Mononuclear cell (primary cell): ENCODE results near the gene PAIP2. TPM values are rescaled to one million over a fixed set of nuclear protein-coding genes. Genes with fewer than 3 reads are reported as not detected.
A peak's percentile ranks its signal among the peaks of the same experiment; 100 is the strongest.

Experiments used
- H3K27me3 ChIP-seq: 2 replicates; pipeline ENCODE4 v1.6.0; 2011; ENCODE audit warnings: low read length, control low read depth; ENCODE audit not compliant: insufficient read depth
- H3K4me1 ChIP-seq: 2 replicates; pipeline ENCODE4 v1.5.1; 2011; ENCODE audit warnings: mild to moderate bottlenecking, low read length, control low read depth; ENCODE audit not compliant: insufficient read depth
- H3K4me3 ChIP-seq: 2 replicates; pipeline ENCODE4 v1.5.1; 2011; ENCODE audit warnings: mild to moderate bottlenecking, low read length, moderate library complexity
- H3K9me3 ChIP-seq: 2 replicates; pipeline ENCODE4 v1.5.1; 2011; ENCODE audit warnings: low read depth, mild to moderate bottlenecking, control low read depth, low read length
- total RNA-seq: library from RNA; depleted of rRNA; stranded (reverse); fragments of >200 nt; gene quantifications from one replicate; pipeline ENCODE4 v1.2.3, GENCODE V29; 2012

Gene PAIP2
- total RNA-seq, result 129 TPM

- Histone ChIP-seq H3K27me3 (no peaks in the 10 kb centered on the region), H3K4me3 (peak within 1 kb of the TSS; percentile 97), H3K9me3 (no peaks in the 10 kb centered on the region), H3K4me1 (peaks cover 43% of the 10 kb centered on the region)
These were observed at the start of gene PAIP2 for GRCh38 chr5:139341689-139342422. Gene PAIP2 (plus strand): TSS chr5:139341854. CDS start chr5:139363785, 21,931 bp downstream.

GRCh38 chr5:139293202-139293506 is 48.5 kb upstream of the PAIP2 start:
- Histone ChIP-seq H3K4me3 (peak overlapping the region; percentile 87), H3K4me1 (peaks cover 30% of the 10 kb centered on the region), H3K27me3 (no peaks in the 10 kb centered on the region), H3K9me3 (no peaks in the 10 kb centered on the region)

GRCh38 chr5:139293507-139294373 is 47.9 kb upstream of the PAIP2 start, which contains the start of gene MATR3:
Gene MATR3 (plus strand): TSS chr5:139293740. CDS start chr5:139307416, 13,676 bp downstream.
- Histone ChIP-seq H3K4me1 (peaks cover 35% of the 10 kb centered on the region), H3K27me3 (no peaks in the 10 kb centered on the region), H3K9me3 (no peaks in the 10 kb centered on the region), H3K4me3 (peak within 1 kb of the TSS; percentile 87)

- H3K4me3 ChIP-seq, result peak overlapping the region; percentile 87
- H3K27me3 ChIP-seq, result no peaks in the 10 kb centered on the region
- H3K9me3 ChIP-seq, result no peaks in the 10 kb centered on the region
- peaks cover 41% of the 10 kb centered on the region for H3K4me1 ChIP-seq
These were observed 47.1 kb upstream of the PAIP2 start for GRCh38 chr5:139294374-139295165.

GRCh38 chr5:139295346-139296057 is 46.2 kb upstream of the PAIP2 start:
- Histone ChIP-seq H3K27me3 (no peaks in the 10 kb centered on the region), H3K9me3 (no peaks in the 10 kb centered on the region), H3K4me3 (peak overlapping the region; percentile 87), H3K4me1 (peaks cover 48% of the 10 kb centered on the region)

GRCh38 chr5:139296198-139296597 is 45.5 kb upstream of the PAIP2 start:
- Histone ChIP-seq H3K4me1 (peaks cover 54% of the 10 kb centered on the region), H3K4me3 (no peak overlapping the region)

GRCh38 chr5:139296862-139297326 is 44.8 kb upstream of the PAIP2 start:
- Histone ChIP-seq H3K9me3 (no peaks in the 10 kb centered on the region), H3K4me1 (peaks cover 54% of the 10 kb centered on the region), H3K4me3 (no peak overlapping the region), H3K27me3 (no peaks in the 10 kb centered on the region)

More at GRCh38 chr5:139296198-139296597, 45.5 kb upstream of the PAIP2 start:
- no peaks in the 10 kb centered on the region for H3K27me3 ChIP-seq
- H3K9me3 ChIP-seq, result no peaks in the 10 kb centered on the region

GRCh38 chr5:139297439-139298133 is 44.1 kb upstream of the PAIP2 start:
- Histone ChIP-seq H3K4me1 (peaks cover 57% of the 10 kb centered on the region), H3K9me3 (no peaks in the 10 kb centered on the region), H3K27me3 (no peaks in the 10 kb centered on the region), H3K4me3 (no peak overlapping the region)

- H3K4me1 ChIP-seq, result peaks cover 56% of the 10 kb centered on the region
- no peak overlapping the region for H3K4me3 ChIP-seq
- H3K27me3 ChIP-seq, result no peaks in the 10 kb centered on the region
- no peaks in the 10 kb centered on the region for H3K9me3 ChIP-seq
These were observed 43.4 kb upstream of the PAIP2 start for GRCh38 chr5:139298242-139298641.

- peaks cover 66% of the 10 kb centered on the region for H3K4me1 ChIP-seq
- H3K4me3 ChIP-seq, result no peak overlapping the region
- no peaks in the 10 kb centered on the region for H3K27me3 ChIP-seq
- H3K9me3 ChIP-seq, result no peaks in the 10 kb centered on the region
These were observed 42.2 kb upstream of the PAIP2 start for GRCh38 chr5:139299486-139299885.

- Histone ChIP-seq H3K4me3 (no peak overlapping the region), H3K4me1 (peaks cover 48% of the 10 kb centered on the region), H3K27me3 (no peaks in the 10 kb centered on the region), H3K9me3 (no peaks in the 10 kb centered on the region)
These were observed 39.7 kb upstream of the PAIP2 start for GRCh38 chr5:139301808-139302499.

GRCh38 chr5:139304391-139305324 is 37.0 kb upstream of the PAIP2 start:
- no peaks in the 10 kb centered on the region for H3K27me3 ChIP-seq
- H3K9me3 ChIP-seq, result no peaks in the 10 kb centered on the region
- H3K4me3 ChIP-seq, result no peak overlapping the region
- peaks cover 40% of the 10 kb centered on the region for H3K4me1 ChIP-seq
